Peyer's patch (tissue), 4 donors: Measurements from ENCODE around the gene IFT43.

ENCODE experiments used
- CTCF ChIP-seq, 6 experiments: fragments of 450-650 bp in 4 of 6; fragments of 200-600 bp in 2 of 6; sonication (generic) in 1 of 6; IDR thresholded peaks; one replicate each; pipeline ENCODE4 v1.5.1; 2017 to 2019; ENCODE audit warnings: antibody characterized with exemption in 6 of 6, mild to moderate bottlenecking in 3 of 6, moderate library complexity in 1 of 6
- POLR2A ChIP-seq, 2 donors: fragments of 450-650 bp; IDR thresholded peaks; one replicate each; pipeline ENCODE4 v1.5.1; 2017; ENCODE audit warnings: antibody characterized with exemption in 2 of 2, mild to moderate bottlenecking in 2 of 2, moderate library complexity in 2 of 2

GRCh38 chr14:76006253-76006652 is 20.7 kb downstream of the IFT43 start:
- no peak for TF ChIP-seq CTCF (IDR thresholded peaks at IDR 0.05)
- no peak for TF ChIP-seq POLR2A (IDR thresholded peaks at IDR 0.05)
